Osteoblast (primary cell): ENCODE results near the gene HSD17B1. TPM values are rescaled to one million over a fixed set of nuclear protein-coding genes. Genes with fewer than 3 reads are reported as not detected.

Experiments used
- DNase-seq: peaks from one replicate; pipeline ENCODE4 v3.0.0; 2011; ENCODE audit warnings: low spot score, mixed read lengths; ENCODE audit not compliant: insufficient read length; ENCODE audit errors: missing footprints
- H2AFZ ChIP-seq: 2 replicates; pipeline ENCODE4 v1.6.0; 2011; ENCODE audit warnings: mild to moderate bottlenecking, low read length
- H3K27ac ChIP-seq: 2 replicates; pipeline ENCODE4 v1.5.1; 2011; ENCODE audit warnings: mild to moderate bottlenecking, low read depth, low read length, moderate library complexity
- H3K27me3 ChIP-seq: 2 replicates; pipeline ENCODE4 v1.6.0; 2012; ENCODE audit warnings: mild to moderate bottlenecking, control low read depth, inconsistent platforms, low read length, moderate library complexity; ENCODE audit not compliant: insufficient read depth
- H3K36me3 ChIP-seq: 2 replicates; pipeline ENCODE4 v1.5.1; 2011; ENCODE audit warnings: mild to moderate bottlenecking, low read length, control low read depth, moderate library complexity; ENCODE audit not compliant: insufficient read depth
- H3K4me1 ChIP-seq: 2 replicates; pipeline ENCODE4 v1.5.1; 2011; ENCODE audit warnings: mild to moderate bottlenecking, low read length, control low read depth, moderate library complexity; ENCODE audit not compliant: insufficient read depth
- H3K4me2 ChIP-seq: 2 replicates; pipeline ENCODE4 v1.6.0; 2011; ENCODE audit warnings: mild to moderate bottlenecking, low read length; ENCODE audit not compliant: insufficient read depth
- H3K4me3 ChIP-seq: fragments of 200-600 bp; sonication (generic); 3 replicates; pipeline ENCODE4 v1.5.1; 2012; ENCODE audit warnings: mild to moderate bottlenecking, low read length, inconsistent platforms; ENCODE audit not compliant: insufficient read depth
- H3K79me2 ChIP-seq: 2 replicates; pipeline ENCODE4 v1.6.0; 2012; ENCODE audit warnings: mild to moderate bottlenecking, low read length, control low read depth, inconsistent platforms; ENCODE audit not compliant: insufficient read depth
- H3K9me3 ChIP-seq: 2 replicates; pipeline ENCODE4 v1.5.1; 2011; ENCODE audit warnings: low read depth, low read length, control low read depth
- H4K20me1 ChIP-seq: 2 replicates; pipeline ENCODE4 v1.6.0; 2012; ENCODE audit warnings: mild to moderate bottlenecking, low read length, control low read depth; ENCODE audit not compliant: insufficient read depth
- CTCF ChIP-seq: IDR thresholded peaks from 2 replicates; pipeline ENCODE4 v1.5.1; 2011; ENCODE audit warnings: mild to moderate bottlenecking, low read depth, low read length, moderate library complexity; ENCODE audit errors: extremely low read depth
- total RNA-seq: library from RNA; depleted of rRNA; stranded (reverse); fragments of >200 nt; gene quantifications from 2 replicates; pipeline ENCODE4 v1.2.3, GENCODE V29; 2012

HSD17B1 gene
- total RNA-seq, 1 donor, result 1.1 TPM

GRCh38 chr17:42603318-42603717, 50.6 kb downstream of the HSD17B1 start:
- no peak overlapping the region for H3K27ac ChIP-seq
- peaks cover 39% of the 10 kb centered on the region for H4K20me1 ChIP-seq
- H3K9me3 ChIP-seq, result no peaks in the 10 kb centered on the region
- TF ChIP-seq CTCF, result no peak
- H3K4me2 ChIP-seq, result no peak overlapping the region
- no peak overlapping the region for H2AFZ ChIP-seq
- peaks cover 15% of the 10 kb centered on the region for H3K4me1 ChIP-seq
- no peak for DNase-seq
- no peaks in the 10 kb centered on the region for H3K36me3 ChIP-seq
- no peaks in the 10 kb centered on the region for H3K27me3 ChIP-seq
- peaks cover 89% of the 10 kb centered on the region for H3K79me2 ChIP-seq
- no peak overlapping the region for H3K4me3 ChIP-seq

Other genes with a start within 250 kb of the HSD17B1 start
- 197 and 206 TPM in 2 replicates for gene STAT3, start 164.5 kb upstream of the HSD17B1 start, total RNA-seq
- gene CAVIN1, start 129.7 kb upstream of the HSD17B1 start, total RNA-seq, result 861 and 988 TPM in 2 replicates
- 52.5 and 53.9 TPM in 2 replicates for gene ATP6V0A1, start 94.0 kb upstream of the HSD17B1 start, total RNA-seq
- gene NAGLU, start 16.7 kb upstream of the HSD17B1 start, total RNA-seq, result 91.6 and 99.0 TPM in 2 replicates
- 13.0 and 13.4 TPM in 2 replicates for gene COASY, start 9.2 kb downstream of the HSD17B1 start, total RNA-seq
- gene MLX, start 14.2 kb downstream of the HSD17B1 start, total RNA-seq, result 43.4 and 44.8 TPM in 2 replicates
- gene PSMC3IP, start 24.8 kb downstream of the HSD17B1 start, total RNA-seq, result 1.8 TPM in 2 replicates
- 81.0 and 90.1 TPM in 2 replicates for gene RETREG3, start 56.5 kb downstream of the HSD17B1 start, total RNA-seq
- gene TUBG1, start 56.8 kb downstream of the HSD17B1 start, total RNA-seq, result 19.2 and 20.3 TPM in 2 replicates
- gene TUBG2, start 106.4 kb downstream of the HSD17B1 start, total RNA-seq, result 13.8 TPM in 2 replicates
- 14.7 and 19.9 TPM in 2 replicates for gene PLEKHH3, start 124.1 kb downstream of the HSD17B1 start, total RNA-seq
- gene CCR10, start 128.9 kb downstream of the HSD17B1 start, total RNA-seq, result 0.59 and 2.2 TPM in 2 replicates
- 18.6 and 19.2 TPM in 2 replicates for gene CNTNAP1, start 129.6 kb downstream of the HSD17B1 start, total RNA-seq
- 30.8 and 31.8 TPM in 2 replicates for gene EZH1, start 192.1 kb downstream of the HSD17B1 start, total RNA-seq
- not detected in 2 replicates for gene RAMP2, start 208.3 kb downstream of the HSD17B1 start, total RNA-seq
- gene VPS25, start 220.5 kb downstream of the HSD17B1 start, total RNA-seq, result 46.7 and 55.7 TPM in 2 replicates
- under 0.01 TPM in 1 of 2 replicates, not detected in the other for gene WNK4, start 227.7 kb downstream of the HSD17B1 start, total RNA-seq
- 44.2 and 47.4 TPM in 2 replicates for gene COA3, start 245.8 kb downstream of the HSD17B1 start, total RNA-seq
- gene CNTD1, start 245.9 kb downstream of the HSD17B1 start, total RNA-seq, result 0.88 TPM in 1 of 2 replicates, not detected in the other